H1 (cell line): Measurements from ENCODE around the gene SCARB1. TPM values are rescaled to one million over a fixed set of nuclear protein-coding genes. Genes with fewer than 3 reads are reported as not detected.

Experiments
- CTCF ChIA-PET: fragments of 300-600 bp; sonication (Branson Sonifier 250); formaldehyde crosslinking; loops from one replicate; lab custom pipeline; 2021; ENCODE audit not compliant: partially characterized antibody; lab: Charles Lee
- POLR2A ChIA-PET: fragments of 300-600 bp; sonication (Branson Sonifier 250); formaldehyde crosslinking; loops from one replicate; lab custom pipeline; 2021; ENCODE audit warnings: inconsistent platforms; ENCODE audit not compliant: partially characterized antibody; lab: Charles Lee
- DNase-seq, 2 experiments: peaks; one replicate each; pipeline versions ENCODE4 v3.0.0 to v3.0.0-alpha.2; 2010 to 2022; ENCODE audit warnings: low spot score in 2 of 2, low read depth in 1 of 2, mixed read lengths in 1 of 2
- FAIRE-seq: peaks from 2 replicates; lab custom pipeline; 2011; peaks lifted over from hg19 to GRCh38; lab: Jason Lieb, UNC
- H2AFZ ChIP-seq: 2 replicates; pipeline ENCODE4 v1.8.1; 2012; ENCODE audit warnings: low read length, inconsistent platforms
- H2AK5ac ChIP-seq: 2 replicates; pipeline ENCODE4 v1.6.1; 2013; ENCODE audit warnings: low read depth, low read length
- H2BK120ac ChIP-seq: replicated peaks from 2 replicates; pipeline ENCODE3; 2013; ENCODE audit warnings: low read depth, low read length, inconsistent platforms
- H2BK12ac ChIP-seq: 2 replicates; pipeline ENCODE4 v1.6.1; 2013; ENCODE audit warnings: low read depth, low read length
- H2BK15ac ChIP-seq: 2 replicates; pipeline ENCODE4 v1.6.1; 2013; ENCODE audit warnings: low read length
- H2BK20ac ChIP-seq: 2 replicates; pipeline ENCODE4 v1.6.1; 2013; ENCODE audit warnings: low read length
- H2BK5ac ChIP-seq: 2 replicates; pipeline ENCODE4 v1.6.1; 2013; ENCODE audit warnings: low read depth, low read length
- H3K14ac ChIP-seq: 2 replicates; pipeline ENCODE4 v1.6.1; 2013; ENCODE audit warnings: inconsistent platforms; ENCODE audit not compliant: insufficient read length
- H3K18ac ChIP-seq: 2 replicates; pipeline ENCODE4 v1.6.1; 2013; ENCODE audit warnings: low read length; ENCODE audit errors: extremely low read depth
- H3K23ac ChIP-seq: 2 replicates; pipeline ENCODE4 v1.6.1; 2013; ENCODE audit warnings: inconsistent platforms; ENCODE audit not compliant: insufficient read length
- H3K23me2 ChIP-seq: 2 replicates; pipeline ENCODE4 v1.6.1; 2013; ENCODE audit warnings: low read depth, low read length
- H3K27ac ChIP-seq: 2 replicates; pipeline ENCODE4 v1.6.1; 2011; ENCODE audit warnings: low read depth, low read length, inconsistent platforms
- H3K27me3 ChIP-seq, 4 experiments: replicated peaks in 1 of 4; 1 replicate in 1 of 4; 2 replicates in 3 of 4; pipeline versions ENCODE4 v1.6.1 to v1.8.1; 2011 to 2013; ENCODE audit warnings: low read length in 3 of 4, mild to moderate bottlenecking in 3 of 4, inconsistent platforms in 2 of 4, mixed read lengths in 2 of 4, moderate library complexity in 1 of 4; ENCODE audit not compliant: control insufficient read depth in 3 of 4, insufficient read depth in 3 of 4; ENCODE audit errors: extremely low read depth in 1 of 4
- H3K36me3 ChIP-seq, 4 experiments: 2 replicates each; pipeline versions ENCODE4 v1.6.1 to v1.8.1; 2011 to 2013; ENCODE audit warnings: mild to moderate bottlenecking in 4 of 4, low read length in 3 of 4, moderate library complexity in 2 of 4, control low read depth in 1 of 4, inconsistent platforms in 1 of 4; ENCODE audit not compliant: insufficient read depth in 4 of 4, control insufficient read depth in 2 of 4
- H3K4ac ChIP-seq: replicated peaks from 2 replicates; pipeline ENCODE3; 2013; ENCODE audit warnings: low read length, low read depth, mixed read lengths, inconsistent platforms; ENCODE audit not compliant: insufficient read length
- H3K4me1 ChIP-seq, 4 experiments: replicated peaks in 1 of 4; 1 replicate in 1 of 4; 2 replicates in 3 of 4; pipeline versions ENCODE4 v1.6.1 to v1.8.1; 2011 to 2013; ENCODE audit warnings: low read length in 3 of 4, inconsistent platforms in 2 of 4, mixed read lengths in 1 of 4; ENCODE audit not compliant: insufficient read depth in 4 of 4, control insufficient read depth in 3 of 4
- H3K4me2 ChIP-seq, 2 experiments: 2 replicates each; pipeline versions ENCODE4 v1.6.1 to v1.8.1; 2011 to 2013; ENCODE audit warnings: low read depth in 2 of 2, low read length in 2 of 2, control low read depth in 1 of 2, inconsistent platforms in 1 of 2, mild to moderate bottlenecking in 1 of 2; ENCODE audit not compliant: insufficient read depth in 1 of 2
- H3K4me3 ChIP-seq, 4 experiments: fragments of 200-600, 300-600 bp in 1 of 4; sonication (generic), shearing (Covaris generic), sonication (Bioruptor Twin) in 1 of 4; 2 replicates each; pipeline versions ENCODE4 v1.5.1 to v1.8.1; 2011 to 2016; ENCODE audit warnings: low read length in 4 of 4, low read depth in 3 of 4, control low read depth in 2 of 4, inconsistent platforms in 2 of 4, mild to moderate bottlenecking in 2 of 4, mixed read lengths in 1 of 4, moderate library complexity in 1 of 4; ENCODE audit not compliant: insufficient read depth in 2 of 4; ENCODE audit errors: extremely low read depth in 1 of 4
- H3K56ac ChIP-seq: replicated peaks from 2 replicates; pipeline ENCODE3; 2013; ENCODE audit warnings: low read depth, mild to moderate bottlenecking, mixed read lengths, low read length, inconsistent platforms; ENCODE audit not compliant: insufficient read length
- H3K79me1 ChIP-seq: 2 replicates; pipeline ENCODE4 v1.6.1; 2013; ENCODE audit warnings: low read depth, low read length, control low read depth
- H3K79me2 ChIP-seq, 2 experiments: 2 replicates each; pipeline versions ENCODE4 v1.6.1 to v1.8.1; 2012 to 2013; ENCODE audit warnings: low read length in 2 of 2, mild to moderate bottlenecking in 2 of 2, inconsistent platforms in 1 of 2; ENCODE audit not compliant: insufficient read depth in 2 of 2, control insufficient read depth in 1 of 2
- H3K9ac ChIP-seq, 4 experiments: replicated peaks in 1 of 4; 1 replicate in 1 of 4; 2 replicates in 3 of 4; pipeline versions ENCODE4 v1.6.1 to v1.8.1; 2011 to 2013; ENCODE audit warnings: low read depth in 3 of 4, low read length in 3 of 4, control low read depth in 2 of 4, mild to moderate bottlenecking in 2 of 4, moderate library complexity in 2 of 4, inconsistent platforms in 1 of 4; ENCODE audit errors: extremely low read depth in 1 of 4
- H3K9me3 ChIP-seq, 2 experiments: 2 replicates each; pipeline versions ENCODE4 v1.6.1 to v1.8.1; 2012 to 2013; ENCODE audit warnings: mild to moderate bottlenecking in 2 of 2, moderate library complexity in 2 of 2, control low read depth in 1 of 2, inconsistent platforms in 1 of 2, low read depth in 1 of 2, low read length in 1 of 2, mixed read lengths in 1 of 2; ENCODE audit not compliant: insufficient read depth in 2 of 2
- H4K20me1 ChIP-seq, 2 experiments: replicated peaks in 1 of 2; 2 replicates each; pipeline versions ENCODE3 to v1.8.1; 2011 to 2013; ENCODE audit warnings: inconsistent platforms in 2 of 2, low read length in 2 of 2, mild to moderate bottlenecking in 1 of 2; ENCODE audit not compliant: insufficient read depth in 2 of 2, control insufficient read depth in 1 of 2
- H4K5ac ChIP-seq: 2 replicates; pipeline ENCODE4 v1.6.1; 2013; ENCODE audit warnings: low read length, low read depth, mixed read lengths, inconsistent platforms; ENCODE audit not compliant: insufficient read length
- H4K8ac ChIP-seq: 2 replicates; pipeline ENCODE4 v1.8.0; 2013; ENCODE audit warnings: mild to moderate bottlenecking, moderate library complexity, low read length, inconsistent platforms; ENCODE audit not compliant: insufficient read depth; ENCODE audit errors: extremely low read depth
- H4K91ac ChIP-seq: replicated peaks from 2 replicates; pipeline ENCODE3; 2013; ENCODE audit warnings: low read length, mixed read lengths, inconsistent platforms; ENCODE audit not compliant: insufficient read length
- BCL11A ChIP-seq, 2 experiments: IDR thresholded peaks; one replicate each; pipeline ENCODE4 v1.6.1; 2011; ENCODE audit warnings: low read depth in 2 of 2, low read length in 2 of 2, mild to moderate bottlenecking in 2 of 2
- BRCA1 ChIP-seq: IDR thresholded peaks from 2 replicates; pipeline ENCODE4 v1.6.1; 2012; ENCODE audit warnings: low read depth, low read length, improper control_type of control experiment
- CHD2 ChIP-seq: IDR thresholded peaks from 2 replicates; pipeline ENCODE4 v1.6.1; 2012; ENCODE audit warnings: low read length, improper control_type of control experiment
- CREB1 ChIP-seq: IDR thresholded peaks from 2 replicates; pipeline ENCODE4 v1.6.1; 2012; ENCODE audit warnings: inconsistent platforms
- E2F6 ChIP-seq: IDR thresholded peaks from 2 replicates; pipeline ENCODE4 v1.6.1; 2012; ENCODE audit warnings: inconsistent platforms
- FOSL1 ChIP-seq: IDR thresholded peaks from 2 replicates; pipeline ENCODE4 v1.6.1; 2011; ENCODE audit warnings: mild to moderate bottlenecking, low read depth, low read length, moderate library complexity; ENCODE audit not compliant: insufficient read depth
- HDAC6 ChIP-seq: IDR thresholded peaks from one replicate; pipeline ENCODE4 v1.7.1; 2012; ENCODE audit warnings: low read depth, mild to moderate bottlenecking, inconsistent platforms, low read length, moderate library complexity
- MAFK ChIP-seq: IDR thresholded peaks from 2 replicates; pipeline ENCODE4 v1.6.1; 2012; ENCODE audit warnings: low read depth, mild to moderate bottlenecking, improper control_type of control experiment, low read length
- POLR2A ChIP-seq, 2 experiments: IDR thresholded peaks; 1 replicate in 1 of 2; 2 replicates in 1 of 2; pipeline ENCODE4 v1.6.1; 2011; ENCODE audit warnings: low read depth in 2 of 2, low read length in 2 of 2, mild to moderate bottlenecking in 2 of 2; ENCODE audit errors: control extremely low read depth in 1 of 2
- POLR2AphosphoS5 ChIP-seq: IDR thresholded peaks from 2 replicates; pipeline ENCODE4 v1.6.1; 2011; ENCODE audit warnings: low read depth, low read length
- RNF2 ChIP-seq: fragments of 200-900, 300-1000 bp; sonication (generic); IDR thresholded peaks from 2 replicates; pipeline ENCODE4 v1.7.1; 2016; ENCODE audit warnings: borderline replicate concordance, low read depth, mild to moderate bottlenecking, antibody characterized with exemption, low read length; ENCODE audit not compliant: poor library complexity, severe bottlenecking; ENCODE audit errors: missing control alignments
- SP2 ChIP-seq: IDR thresholded peaks from 2 replicates; pipeline ENCODE4 v1.6.1; 2012; ENCODE audit warnings: mild to moderate bottlenecking, low read length, inconsistent platforms
- TAF7 ChIP-seq: optimal IDR thresholded peaks from 2 replicates; pipeline ENCODE3; 2011; ENCODE audit warnings: low read depth, mild to moderate bottlenecking, inconsistent platforms, low read length, moderate library complexity, borderline replicate concordance
- TBP ChIP-seq: IDR thresholded peaks from 2 replicates; pipeline ENCODE4 v1.6.1; 2011; ENCODE audit warnings: low read depth, low read length, improper control_type of control experiment
- TCF12 ChIP-seq: IDR thresholded peaks from 2 replicates; pipeline ENCODE4 v1.6.1; 2011; ENCODE audit warnings: low read depth, mild to moderate bottlenecking, low read length
- WGBS, 2 experiments: shearing (Covaris generic) in 1 of 2; methylation state at CpG; one replicate each; pipeline versions ENCODE4 v1.1.6 to v1.1.7; 2013 to 2015; ENCODE audit warnings: low lambda C conversion rate in 2 of 2, mixed read lengths in 2 of 2, inconsistent platforms in 1 of 2, low coverage in 1 of 2, missing lambda C conversion rate in 1 of 2; ENCODE audit not compliant: insufficient replicate concordance in 2 of 2, insufficient coverage in 1 of 2, insufficient read length in 1 of 2; ENCODE audit errors: extremely low coverage in 1 of 2, missing lambda C conversion rate in 1 of 2; 5-methylcytosine and 5-hydroxymethylcytosine counted together
- polyA plus RNA-seq, 7 experiments: library from polyadenylated mRNA; depleted of rRNA in 3 of 7; stranded (reverse) in 5 of 7; unstranded in 2 of 7; fragments of >200 nt in 5 of 7; fragments of 200-250 nt in 2 of 7; gene quantifications; 1 replicate in 5 of 7; 2 replicates in 1 of 7; 4 replicates in 1 of 7; pipeline versions ENCODE4 v1.2.1 to v1.2.3, GENCODE V29; 2011 to 2013; ENCODE audit warnings: missing spikeins in 2 of 7, mixed read lengths in 2 of 7
- total RNA-seq: library from RNA; stranded (reverse); fragmentation: NEBNext Ultra II Directional; extraction: Animal tissue kit (Norgen Biotek cat#: 25700); gene quantifications from 2 replicates; pipeline ENCODE4 v1.2.1, GENCODE V29; 2021

The SCARB1 gene
- total and polyA plus RNA-seq, 2 of the 8 experiments (the other 6 are each of a cell fraction or from before 2014, with no cell fraction given): 45.3 to 57.1 TPM

- no peak for DNase-seq
- Histone ChIP-seq H2BK12ac (no peak overlapping the region), H3K79me2 (peaks cover 0 to 11% of the 10 kb centered on the region in 2 experiments; a peak in 2 of 4 replicates), H4K5ac (no peak overlapping the region), H3K36me3 (no peaks in the 10 kb centered on the region), H2BK15ac (no peak overlapping the region), H2AK5ac (no peak overlapping the region), H3K4me3 (no peak overlapping the region), H3K56ac (no peak overlapping the region), H3K4me2 (no peak overlapping the region), H3K23me2 (no peaks in the 10 kb centered on the region), H3K27ac (no peak overlapping the region), H3K79me1 (peaks cover 6% of the 10 kb centered on the region), H3K9me3 (no peaks in the 10 kb centered on the region), H2BK20ac (no peak overlapping the region), H3K27me3 (no peaks in the 10 kb centered on the region), H4K20me1 (peaks cover 0 to 4% of the 10 kb centered on the region in 2 experiments), H3K4me1 (no peaks in the 10 kb centered on the region; a peak in 1 of 7 replicates), H4K91ac (no peak overlapping the region), H3K23ac (no peak overlapping the region), H2BK5ac (no peak overlapping the region), H3K14ac (no peak overlapping the region), H3K4ac (no peak overlapping the region), H2AFZ (no peak overlapping the region), H3K18ac (no peak overlapping the region), H2BK120ac (no peak overlapping the region), H3K9ac (no peak overlapping the region), H4K8ac (no peak overlapping the region)
- no peak for FAIRE-seq
- WGBS, 2 experiments: 91% methylated on average over 8 of the region's 8 CpGs; no CpG with 5 or more reads in 1 of the 2 experiments
- ChIA-PET CTCF (interaction anchor here (2.4 kb wide), 1 partner anchor 57 kb away, joined by 5 read pairs; no protein-coding TSS in a partner anchor), POLR2A (interaction anchor here (1.1 kb wide), 1 partner anchor 64 kb away, joined by 3 read pairs; no protein-coding TSS in a partner anchor)
- TF ChIP-seq CHD2 (no peak), BRCA1 (no peak), TAF7 (no peak), RNF2 (no peak), HDAC6 (no peak), POLR2A (IDR thresholded peaks at IDR 0.05; ENCODE audit: control extremely low read depth in 1 of 2, low read depth in 2 of 2, low read length in 2 of 2) (no peak), TBP (no peak), MAFK (no peak), TCF12 (no peak), CREB1 (no peak), E2F6 (no peak), FOSL1 (no peak), POLR2AphosphoS5 (no peak), BCL11A (IDR thresholded peaks at IDR 0.05; ENCODE audit: low read depth in 2 of 2, low read length in 2 of 2) (no peak), SP2 (no peak)
Measured at GRCh38 chr12:124849382-124849781, 14.3 kb downstream of the SCARB1 start.
